ENCODE data around the gene SBF2. TPM values are rescaled to one million over a fixed set of nuclear protein-coding genes. Genes with fewer than 3 reads are reported as not detected.

The SBF2 gene
- total and polyA plus RNA-seq, 2 of the 13 experiments (the other 11 are each of a cell fraction or from before 2014, with no cell fraction given) = 24.0 to 45.8 TPM

DNA sequence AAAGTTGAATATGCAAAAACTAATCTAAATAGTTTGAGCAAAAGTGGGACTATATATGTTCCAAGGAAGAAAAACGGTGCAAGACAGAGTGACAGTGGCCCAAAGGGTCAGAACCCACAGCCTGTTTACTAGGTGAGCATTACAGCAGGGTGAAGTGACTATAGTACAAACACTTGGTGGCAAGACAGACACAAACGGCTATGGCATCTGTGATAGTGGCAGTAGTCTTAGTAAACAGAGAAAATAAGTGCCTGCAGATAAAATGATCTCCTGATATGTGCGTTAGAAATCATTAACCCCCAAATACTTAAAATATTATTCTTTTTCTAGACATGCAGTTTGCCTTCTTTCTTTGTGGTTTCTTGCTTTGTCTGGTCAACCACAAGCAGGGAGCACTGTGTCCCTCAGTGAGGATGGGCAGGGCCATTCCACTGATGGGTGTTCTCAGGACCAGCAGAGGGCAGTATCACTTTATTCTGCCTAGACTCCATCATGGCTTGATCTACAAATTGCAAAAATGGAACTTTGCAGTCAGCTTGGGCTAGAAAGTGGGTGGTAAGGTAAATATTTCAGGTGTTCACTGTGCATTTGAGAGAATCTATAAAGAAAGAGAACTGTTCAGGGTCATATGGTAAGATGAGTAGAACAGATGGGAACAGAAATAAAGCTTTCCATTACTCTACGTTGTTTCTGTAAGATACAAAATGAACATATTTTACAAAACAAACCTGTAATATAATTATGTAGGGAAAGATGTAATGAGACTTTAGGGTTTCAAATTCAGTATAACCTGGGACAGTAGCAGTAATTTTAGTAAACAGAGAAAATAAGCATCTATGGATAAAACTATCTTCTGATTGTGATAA lies 431.9 kb downstream of the SBF2 start (continued):
- TF ChIP-seq, protein P1, sequence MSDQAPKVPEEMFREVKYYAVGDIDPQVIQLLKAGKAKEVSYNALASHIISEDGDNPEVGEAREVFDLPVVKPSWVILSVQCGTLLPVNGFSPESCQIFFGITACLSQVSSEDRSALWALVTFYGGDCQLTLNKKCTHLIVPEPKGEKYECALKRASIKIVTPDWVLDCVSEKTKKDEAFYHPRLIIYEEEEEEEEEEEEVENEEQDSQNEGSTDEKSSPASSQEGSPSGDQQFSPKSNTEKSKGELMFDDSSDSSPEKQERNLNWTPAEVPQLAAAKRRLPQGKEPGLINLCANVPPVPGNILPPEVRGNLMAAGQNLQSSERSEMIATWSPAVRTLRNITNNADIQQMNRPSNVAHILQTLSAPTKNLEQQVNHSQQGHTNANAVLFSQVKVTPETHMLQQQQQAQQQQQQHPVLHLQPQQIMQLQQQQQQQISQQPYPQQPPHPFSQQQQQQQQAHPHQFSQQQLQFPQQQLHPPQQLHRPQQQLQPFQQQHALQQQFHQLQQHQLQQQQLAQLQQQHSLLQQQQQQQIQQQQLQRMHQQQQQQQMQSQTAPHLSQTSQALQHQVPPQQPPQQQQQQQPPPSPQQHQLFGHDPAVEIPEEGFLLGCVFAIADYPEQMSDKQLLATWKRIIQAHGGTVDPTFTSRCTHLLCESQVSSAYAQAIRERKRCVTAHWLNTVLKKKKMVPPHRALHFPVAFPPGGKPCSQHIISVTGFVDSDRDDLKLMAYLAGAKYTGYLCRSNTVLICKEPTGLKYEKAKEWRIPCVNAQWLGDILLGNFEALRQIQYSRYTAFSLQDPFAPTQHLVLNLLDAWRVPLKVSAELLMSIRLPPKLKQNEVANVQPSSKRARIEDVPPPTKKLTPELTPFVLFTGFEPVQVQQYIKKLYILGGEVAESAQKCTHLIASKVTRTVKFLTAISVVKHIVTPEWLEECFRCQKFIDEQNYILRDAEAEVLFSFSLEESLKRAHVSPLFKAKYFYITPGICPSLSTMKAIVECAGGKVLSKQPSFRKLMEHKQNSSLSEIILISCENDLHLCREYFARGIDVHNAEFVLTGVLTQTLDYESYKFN (CRISPR knock-in tag; conservative IDR thresholded peaks at IDR 0.05) = no peak
- no peak for TF ChIP-seq JUND (CRISPR knock-in tag; IDR thresholded peaks at IDR 0.05)
- no peak for TF ChIP-seq ZBTB21 (CRISPR knock-in tag; IDR thresholded peaks at IDR 0.05)
- TF ChIP-seq GPBP1L1 (CRISPR knock-in tag; IDR thresholded peaks at IDR 0.05) = no peak
- TF ChIP-seq, protein P2, sequence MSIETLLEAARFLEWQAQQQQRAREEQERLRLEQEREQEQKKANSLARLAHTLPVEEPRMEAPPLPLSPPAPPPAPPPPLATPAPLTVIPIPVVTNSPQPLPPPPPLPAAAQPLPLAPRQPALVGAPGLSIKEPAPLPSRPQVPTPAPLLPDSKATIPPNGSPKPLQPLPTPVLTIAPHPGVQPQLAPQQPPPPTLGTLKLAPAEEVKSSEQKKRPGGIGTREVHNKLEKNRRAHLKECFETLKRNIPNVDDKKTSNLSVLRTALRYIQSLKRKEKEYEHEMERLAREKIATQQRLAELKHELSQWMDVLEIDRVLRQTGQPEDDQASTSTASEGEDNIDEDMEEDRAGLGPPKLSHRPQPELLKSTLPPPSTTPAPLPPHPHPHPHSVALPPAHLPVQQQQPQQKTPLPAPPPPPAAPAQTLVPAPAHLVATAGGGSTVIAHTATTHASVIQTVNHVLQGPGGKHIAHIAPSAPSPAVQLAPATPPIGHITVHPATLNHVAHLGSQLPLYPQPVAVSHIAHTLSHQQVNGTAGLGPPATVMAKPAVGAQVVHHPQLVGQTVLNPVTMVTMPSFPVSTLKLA (IDR thresholded peaks at IDR 0.05) = no peak
- TF ChIP-seq FOXO4 (CRISPR knock-in tag; conservative IDR thresholded peaks at IDR 0.05) = no peak
- TF ChIP-seq, protein P3, sequence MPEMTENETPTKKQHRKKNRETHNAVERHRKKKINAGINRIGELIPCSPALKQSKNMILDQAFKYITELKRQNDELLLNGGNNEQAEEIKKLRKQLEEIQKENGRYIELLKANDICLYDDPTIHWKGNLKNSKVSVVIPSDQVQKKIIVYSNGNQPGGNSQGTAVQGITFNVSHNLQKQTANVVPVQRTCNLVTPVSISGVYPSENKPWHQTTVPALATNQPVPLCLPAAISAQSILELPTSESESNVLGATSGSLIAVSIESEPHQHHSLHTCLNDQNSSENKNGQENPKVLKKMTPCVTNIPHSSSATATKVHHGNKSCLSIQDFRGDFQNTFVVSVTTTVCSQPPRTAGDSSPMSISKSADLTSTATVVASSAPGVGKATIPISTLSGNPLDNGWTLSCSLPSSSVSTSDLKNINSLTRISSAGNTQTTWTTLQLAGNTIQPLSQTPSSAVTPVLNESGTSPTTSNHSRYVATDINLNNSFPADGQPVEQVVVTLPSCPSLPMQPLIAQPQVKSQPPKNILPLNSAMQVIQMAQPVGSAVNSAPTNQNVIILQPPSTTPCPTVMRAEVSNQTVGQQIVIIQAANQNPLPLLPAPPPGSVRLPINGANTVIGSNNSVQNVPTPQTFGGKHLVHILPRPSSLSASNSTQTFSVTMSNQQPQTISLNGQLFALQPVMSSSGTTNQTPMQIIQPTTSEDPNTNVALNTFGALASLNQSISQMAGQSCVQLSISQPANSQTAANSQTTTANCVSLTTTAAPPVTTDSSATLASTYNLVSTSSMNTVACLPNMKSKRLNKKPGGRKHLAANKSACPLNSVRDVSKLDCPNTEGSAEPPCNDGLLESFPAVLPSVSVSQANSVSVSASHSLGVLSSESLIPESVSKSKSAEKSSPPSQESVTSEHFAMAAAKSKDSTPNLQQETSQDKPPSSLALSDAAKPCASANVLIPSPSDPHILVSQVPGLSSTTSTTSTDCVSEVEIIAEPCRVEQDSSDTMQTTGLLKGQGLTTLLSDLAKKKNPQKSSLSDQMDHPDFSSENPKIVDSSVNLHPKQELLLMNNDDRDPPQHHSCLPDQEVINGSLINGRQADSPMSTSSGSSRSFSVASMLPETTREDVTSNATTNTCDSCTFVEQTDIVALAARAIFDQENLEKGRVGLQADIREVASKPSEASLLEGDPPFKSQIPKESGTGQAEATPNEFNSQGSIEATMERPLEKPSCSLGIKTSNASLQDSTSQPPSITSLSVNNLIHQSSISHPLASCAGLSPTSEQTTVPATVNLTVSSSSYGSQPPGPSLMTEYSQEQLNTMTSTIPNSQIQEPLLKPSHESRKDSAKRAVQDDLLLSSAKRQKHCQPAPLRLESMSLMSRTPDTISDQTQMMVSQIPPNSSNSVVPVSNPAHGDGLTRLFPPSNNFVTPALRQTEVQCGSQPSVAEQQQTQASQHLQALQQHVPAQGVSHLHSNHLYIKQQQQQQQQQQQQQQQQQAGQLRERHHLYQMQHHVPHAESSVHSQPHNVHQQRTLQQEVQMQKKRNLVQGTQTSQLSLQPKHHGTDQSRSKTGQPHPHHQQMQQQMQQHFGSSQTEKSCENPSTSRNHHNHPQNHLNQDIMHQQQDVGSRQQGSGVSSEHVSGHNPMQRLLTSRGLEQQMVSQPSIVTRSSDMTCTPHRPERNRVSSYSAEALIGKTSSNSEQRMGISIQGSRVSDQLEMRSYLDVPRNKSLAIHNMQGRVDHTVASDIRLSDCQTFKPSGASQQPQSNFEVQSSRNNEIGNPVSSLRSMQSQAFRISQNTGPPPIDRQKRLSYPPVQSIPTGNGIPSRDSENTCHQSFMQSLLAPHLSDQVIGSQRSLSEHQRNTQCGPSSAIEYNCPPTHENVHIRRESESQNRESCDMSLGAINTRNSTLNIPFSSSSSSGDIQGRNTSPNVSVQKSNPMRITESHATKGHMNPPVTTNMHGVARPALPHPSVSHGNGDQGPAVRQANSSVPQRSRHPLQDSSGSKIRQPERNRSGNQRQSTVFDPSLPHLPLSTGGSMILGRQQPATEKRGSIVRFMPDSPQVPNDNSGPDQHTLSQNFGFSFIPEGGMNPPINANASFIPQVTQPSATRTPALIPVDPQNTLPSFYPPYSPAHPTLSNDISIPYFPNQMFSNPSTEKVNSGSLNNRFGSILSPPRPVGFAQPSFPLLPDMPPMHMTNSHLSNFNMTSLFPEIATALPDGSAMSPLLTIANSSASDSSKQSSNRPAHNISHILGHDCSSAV (CRISPR knock-in tag; IDR thresholded peaks at IDR 0.05; ENCODE audit: borderline replicate concordance) = no peak
- TF ChIP-seq ZNF230 (CRISPR knock-in tag; IDR thresholded peaks at IDR 0.05) = no peak
- TF ChIP-seq NCOA1 (CRISPR knock-in tag; IDR thresholded peaks at IDR 0.05) = no peak
- no peak for TF ChIP-seq ZIK1 (CRISPR knock-in tag; IDR thresholded peaks at IDR 0.05; ENCODE audit: borderline replicate concordance, low read depth)
- TF ChIP-seq HMG20A (CRISPR knock-in tag; IDR thresholded peaks at IDR 0.05; ENCODE audit: borderline replicate concordance) = no peak
- TF ChIP-seq SMAD3 (CRISPR knock-in tag; IDR thresholded peaks at IDR 0.05) = no peak
